Astrocyte of the cerebellum (primary cell): ENCODE measurements around the gene RELB.

Experiments used
- DNase-seq: peaks from one replicate; pipeline ENCODE4 v3.0.0-alpha.2; 2011; ENCODE audit warnings: low read depth
- H3K4me3 ChIP-seq: 2 replicates; pipeline ENCODE4 v1.5.1; 2011; ENCODE audit warnings: mild to moderate bottlenecking, low read depth, low read length, moderate library complexity
- in situ Hi-C: cut with HindIII; loops from 2 replicates; pipeline ENCODE4 v1.10.0; 2017; ENCODE audit warnings: low sequenced_read_pairs
- TF ChIP-seq, protein P1 (sequence below): IDR thresholded peaks from 2 replicates; pipeline ENCODE4 v1.5.1; 2012; ENCODE audit warnings: low read length, low read depth, moderate library complexity, mild to moderate bottlenecking; ENCODE audit errors: missing control alignments

Gene RELB

DNA sequence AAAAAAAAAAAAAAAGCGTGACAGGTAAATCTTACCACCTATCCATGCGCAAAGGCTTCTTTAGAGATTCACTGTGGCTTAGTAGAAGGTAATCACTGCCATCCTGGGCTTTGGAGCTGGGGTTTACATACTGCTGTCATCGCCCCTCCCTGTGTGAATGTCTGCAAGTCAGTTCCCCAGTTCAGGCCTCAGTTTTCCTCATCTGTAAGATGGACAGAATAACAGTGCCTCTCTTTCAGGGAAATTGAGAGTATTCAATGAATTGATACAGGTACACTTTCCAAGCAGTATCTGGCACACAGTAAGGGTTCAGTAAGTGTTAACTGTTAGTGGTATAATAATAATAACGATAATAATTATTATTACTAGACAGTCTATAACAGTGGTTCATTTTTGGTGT is 2.2 kb downstream of the RELB start:
- in situ Hi-C loops = no loop called here
- H3K4me3 ChIP-seq = no peak overlapping the region
- TF ChIP-seq, protein P1, sequence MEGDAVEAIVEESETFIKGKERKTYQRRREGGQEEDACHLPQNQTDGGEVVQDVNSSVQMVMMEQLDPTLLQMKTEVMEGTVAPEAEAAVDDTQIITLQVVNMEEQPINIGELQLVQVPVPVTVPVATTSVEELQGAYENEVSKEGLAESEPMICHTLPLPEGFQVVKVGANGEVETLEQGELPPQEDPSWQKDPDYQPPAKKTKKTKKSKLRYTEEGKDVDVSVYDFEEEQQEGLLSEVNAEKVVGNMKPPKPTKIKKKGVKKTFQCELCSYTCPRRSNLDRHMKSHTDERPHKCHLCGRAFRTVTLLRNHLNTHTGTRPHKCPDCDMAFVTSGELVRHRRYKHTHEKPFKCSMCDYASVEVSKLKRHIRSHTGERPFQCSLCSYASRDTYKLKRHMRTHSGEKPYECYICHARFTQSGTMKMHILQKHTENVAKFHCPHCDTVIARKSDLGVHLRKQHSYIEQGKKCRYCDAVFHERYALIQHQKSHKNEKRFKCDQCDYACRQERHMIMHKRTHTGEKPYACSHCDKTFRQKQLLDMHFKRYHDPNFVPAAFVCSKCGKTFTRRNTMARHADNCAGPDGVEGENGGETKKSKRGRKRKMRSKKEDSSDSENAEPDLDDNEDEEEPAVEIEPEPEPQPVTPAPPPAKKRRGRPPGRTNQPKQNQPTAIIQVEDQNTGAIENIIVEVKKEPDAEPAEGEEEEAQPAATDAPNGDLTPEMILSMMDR = no peak
- no peak for DNase-seq

DNA sequence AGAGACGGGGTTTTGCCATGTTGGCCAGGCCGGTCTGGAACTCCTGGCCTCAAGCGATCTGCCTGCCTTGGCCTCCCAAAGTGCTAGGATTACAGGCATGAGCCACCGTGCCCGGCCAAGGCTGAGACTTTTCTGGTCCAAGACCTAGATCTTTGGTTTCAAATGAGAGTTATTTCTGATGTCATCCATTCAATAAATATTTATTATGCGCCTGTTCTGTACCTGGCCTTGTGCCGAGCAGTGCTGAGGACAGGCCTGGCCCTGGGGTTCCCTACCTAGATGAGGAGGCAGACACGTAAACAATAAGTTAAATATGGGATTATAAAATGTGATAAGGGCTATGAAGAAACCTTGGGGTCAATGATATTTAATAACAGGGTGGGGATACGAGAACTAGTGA is 4.5 kb downstream of the RELB start:
- in situ Hi-C loops = no loop called here
- TF ChIP-seq, protein P1 = no peak
- H3K4me3 ChIP-seq = no peak overlapping the region
- DNase-seq = no peak

DNA sequence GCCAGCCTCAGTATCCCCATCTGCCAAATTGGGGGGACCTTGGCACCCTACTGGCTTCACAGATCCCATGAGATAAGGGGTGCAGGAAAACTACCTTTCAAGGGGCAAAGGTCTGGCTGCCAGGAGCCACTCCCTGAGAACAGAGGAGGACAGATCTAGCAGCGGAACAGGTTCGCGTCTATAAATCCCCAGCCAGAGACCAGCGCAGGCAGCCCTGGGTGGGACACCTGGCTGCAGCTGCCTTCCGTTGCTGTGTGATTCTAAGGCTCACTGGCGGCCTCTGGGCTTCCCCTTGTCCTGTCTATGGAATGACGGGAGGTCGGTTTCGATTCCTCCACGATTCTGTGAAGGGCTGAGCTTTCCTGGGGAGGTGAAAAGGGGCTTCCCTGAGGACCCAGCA is 7.3 kb downstream of the RELB start:
- in situ Hi-C loops = no loop called here
- TF ChIP-seq, protein P1 = no peak
- DNase-seq = no peak
- H3K4me3 ChIP-seq = no peak overlapping the region

DNA sequence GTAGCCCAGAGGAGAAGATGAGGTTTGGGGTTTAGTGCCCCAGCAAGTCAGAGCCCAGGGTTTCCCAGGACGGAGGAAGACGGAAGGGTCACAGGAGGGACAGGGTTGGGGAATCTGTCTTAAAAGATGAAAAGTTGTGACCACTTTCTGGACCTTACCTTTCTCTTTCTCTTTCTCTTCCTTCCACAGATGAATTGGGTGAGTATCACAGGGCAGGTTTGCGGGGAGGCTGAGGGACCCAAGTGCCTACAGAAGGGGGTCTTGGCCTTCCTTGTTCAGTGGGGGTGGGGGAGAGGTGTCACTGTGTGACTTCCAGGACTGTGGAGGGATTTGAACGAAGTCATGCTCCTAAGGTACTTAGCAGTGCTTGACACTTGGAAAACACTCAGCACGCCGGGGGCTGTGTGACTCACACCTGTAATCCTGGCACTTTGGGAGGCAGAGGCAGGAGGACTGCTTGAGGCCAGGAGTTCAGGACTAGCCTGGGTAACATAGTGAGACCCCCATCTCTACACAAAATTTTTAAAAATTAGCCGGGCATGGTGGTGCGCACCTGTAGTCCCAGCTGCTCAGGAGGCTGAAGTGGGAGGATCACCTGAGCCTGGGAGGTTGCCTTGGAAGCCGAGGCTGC is 8.5 kb downstream of the RELB start:
- H3K4me3 ChIP-seq = no peak overlapping the region
- no peak for DNase-seq
- in situ Hi-C loops = no loop called here
- TF ChIP-seq, protein P1 = no peak

DNA sequence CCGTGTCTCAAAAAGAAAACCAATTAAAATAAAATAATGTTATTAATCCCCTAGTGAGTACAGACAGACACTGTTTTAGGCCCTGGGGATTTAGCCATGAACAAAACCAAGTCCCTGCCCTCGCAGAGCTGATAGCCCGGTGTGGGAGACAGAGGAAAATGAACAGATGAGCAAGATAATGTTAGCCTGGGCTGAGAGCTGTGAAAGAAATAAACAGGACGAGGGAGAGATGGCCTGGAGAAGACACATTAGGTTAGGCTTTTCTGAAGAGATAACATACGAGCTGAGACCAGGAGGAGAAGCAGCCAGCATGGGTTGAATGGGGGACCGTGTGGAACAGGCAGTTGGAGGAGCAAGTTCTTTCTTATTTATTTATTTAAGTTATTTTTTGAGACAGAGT is 9.0 kb downstream of the RELB start:
- H3K4me3 ChIP-seq = no peak overlapping the region
- in situ Hi-C loops = no loop called here
- TF ChIP-seq, protein P1 = no peak
- no peak for DNase-seq

DNA sequence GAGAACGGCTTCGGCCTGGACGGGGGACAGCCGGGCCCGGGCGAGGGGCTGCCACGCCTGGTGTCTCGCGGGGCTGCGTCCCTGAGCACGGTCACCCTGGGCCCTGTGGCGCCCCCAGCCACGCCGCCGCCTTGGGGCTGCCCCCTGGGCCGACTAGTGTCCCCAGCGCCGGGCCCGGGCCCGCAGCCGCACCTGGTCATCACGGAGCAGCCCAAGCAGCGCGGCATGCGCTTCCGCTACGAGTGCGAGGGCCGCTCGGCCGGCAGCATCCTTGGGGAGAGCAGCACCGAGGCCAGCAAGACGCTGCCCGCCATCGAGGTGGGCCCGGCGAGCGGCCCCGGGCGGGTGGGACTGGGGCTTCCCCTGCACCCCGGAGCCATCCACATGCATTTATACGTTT is 10.7 kb downstream of the RELB start:
- no peak for DNase-seq
- no peak overlapping the region for H3K4me3 ChIP-seq
- TF ChIP-seq, protein P1 = no peak
- in situ Hi-C loops = no loop called here
